HEK293T (cell line): ENCODE measurements around the gene CAPZA1.

Experiments
- FOXK2 ChIP-seq: fragments of 450-650 bp; IDR thresholded peaks from 2 replicates; pipeline ENCODE4 v1.6.1; 2016; ENCODE audit warnings: mild to moderate bottlenecking
- HDGF ChIP-seq: fragments of 450-650 bp; IDR thresholded peaks from 2 replicates; pipeline ENCODE4 v1.6.1; 2017; ENCODE audit warnings: antibody characterized with exemption, borderline replicate concordance
- L3MBTL2 ChIP-seq: fragments of 450-650 bp; conservative IDR thresholded peaks from 2 replicates; pipeline ENCODE4 v1.6.1; 2016; ENCODE audit warnings: mild to moderate bottlenecking
- SP1 ChIP-seq: fragments of 450-650 bp; IDR thresholded peaks from 2 replicates; pipeline ENCODE4 v1.6.1; 2017

GRCh38 chr1:112697781-112698201 lies 78.2 kb downstream of the CAPZA1 start:
- TF ChIP-seq FOXK2 (no peak), L3MBTL2 (no peak), SP1 (no peak), HDGF (no peak)
